ENCODE data around the gene MAP4K2.

Gene MAP4K2

DNA sequence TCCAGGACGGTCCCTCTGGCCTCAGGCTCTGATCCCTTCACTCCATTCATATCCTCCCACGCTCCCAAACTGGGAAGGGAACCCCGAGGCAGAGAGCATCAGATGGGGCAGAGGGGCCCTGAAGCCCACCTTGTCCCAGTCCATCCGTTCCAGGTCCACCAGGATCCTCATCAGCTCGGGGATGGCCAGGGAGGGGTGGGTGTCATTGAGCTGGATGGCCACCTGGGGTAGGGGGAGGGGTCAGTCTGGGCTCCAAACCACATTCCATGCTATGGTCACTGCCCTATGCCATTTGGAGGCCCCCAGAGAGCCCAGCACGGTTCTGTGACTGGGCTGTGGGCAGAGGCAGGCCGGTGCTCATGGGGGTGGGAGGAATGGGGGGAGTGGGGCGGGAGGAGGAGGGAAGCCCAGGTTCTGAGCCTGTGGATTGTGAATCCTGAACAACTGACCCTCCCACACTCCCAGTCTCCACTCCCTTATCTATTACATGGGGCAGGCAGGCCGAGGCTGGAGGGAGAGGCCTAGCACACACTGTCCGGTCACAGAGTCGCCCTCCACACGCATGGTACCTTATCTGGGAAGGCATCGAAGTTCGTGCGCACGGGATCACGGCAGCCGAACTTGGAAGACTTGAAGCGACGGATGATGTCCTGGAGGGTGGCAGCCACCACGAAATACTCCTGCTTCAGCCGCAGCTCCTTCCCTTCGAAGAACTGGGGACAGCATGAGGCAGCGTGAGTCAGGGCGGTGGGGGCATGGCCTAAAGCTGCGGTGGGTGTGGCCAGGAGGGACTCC, 48.7 kb downstream of the MAP4K2 start:
- Histone ChIP-seq H3K27me3 (ENCODE audit: insufficient read depth, low read depth, severe bottlenecking) (no peaks in the 10 kb centered on the region), H3K4me3 (ENCODE audit: low read depth, low read length) (no peak overlapping the region), H3K27ac (no peak overlapping the region), H3K9me3 (ENCODE audit: severe bottlenecking) (no peaks in the 10 kb centered on the region), H3K36me3 (no peaks in the 10 kb centered on the region)
- TF ChIP-seq, protein P1, sequence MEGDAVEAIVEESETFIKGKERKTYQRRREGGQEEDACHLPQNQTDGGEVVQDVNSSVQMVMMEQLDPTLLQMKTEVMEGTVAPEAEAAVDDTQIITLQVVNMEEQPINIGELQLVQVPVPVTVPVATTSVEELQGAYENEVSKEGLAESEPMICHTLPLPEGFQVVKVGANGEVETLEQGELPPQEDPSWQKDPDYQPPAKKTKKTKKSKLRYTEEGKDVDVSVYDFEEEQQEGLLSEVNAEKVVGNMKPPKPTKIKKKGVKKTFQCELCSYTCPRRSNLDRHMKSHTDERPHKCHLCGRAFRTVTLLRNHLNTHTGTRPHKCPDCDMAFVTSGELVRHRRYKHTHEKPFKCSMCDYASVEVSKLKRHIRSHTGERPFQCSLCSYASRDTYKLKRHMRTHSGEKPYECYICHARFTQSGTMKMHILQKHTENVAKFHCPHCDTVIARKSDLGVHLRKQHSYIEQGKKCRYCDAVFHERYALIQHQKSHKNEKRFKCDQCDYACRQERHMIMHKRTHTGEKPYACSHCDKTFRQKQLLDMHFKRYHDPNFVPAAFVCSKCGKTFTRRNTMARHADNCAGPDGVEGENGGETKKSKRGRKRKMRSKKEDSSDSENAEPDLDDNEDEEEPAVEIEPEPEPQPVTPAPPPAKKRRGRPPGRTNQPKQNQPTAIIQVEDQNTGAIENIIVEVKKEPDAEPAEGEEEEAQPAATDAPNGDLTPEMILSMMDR (IDR thresholded peaks at IDR 0.05; ENCODE audit: low read depth, low read length), result no peak
- no peak for DNase-seq

DNA sequence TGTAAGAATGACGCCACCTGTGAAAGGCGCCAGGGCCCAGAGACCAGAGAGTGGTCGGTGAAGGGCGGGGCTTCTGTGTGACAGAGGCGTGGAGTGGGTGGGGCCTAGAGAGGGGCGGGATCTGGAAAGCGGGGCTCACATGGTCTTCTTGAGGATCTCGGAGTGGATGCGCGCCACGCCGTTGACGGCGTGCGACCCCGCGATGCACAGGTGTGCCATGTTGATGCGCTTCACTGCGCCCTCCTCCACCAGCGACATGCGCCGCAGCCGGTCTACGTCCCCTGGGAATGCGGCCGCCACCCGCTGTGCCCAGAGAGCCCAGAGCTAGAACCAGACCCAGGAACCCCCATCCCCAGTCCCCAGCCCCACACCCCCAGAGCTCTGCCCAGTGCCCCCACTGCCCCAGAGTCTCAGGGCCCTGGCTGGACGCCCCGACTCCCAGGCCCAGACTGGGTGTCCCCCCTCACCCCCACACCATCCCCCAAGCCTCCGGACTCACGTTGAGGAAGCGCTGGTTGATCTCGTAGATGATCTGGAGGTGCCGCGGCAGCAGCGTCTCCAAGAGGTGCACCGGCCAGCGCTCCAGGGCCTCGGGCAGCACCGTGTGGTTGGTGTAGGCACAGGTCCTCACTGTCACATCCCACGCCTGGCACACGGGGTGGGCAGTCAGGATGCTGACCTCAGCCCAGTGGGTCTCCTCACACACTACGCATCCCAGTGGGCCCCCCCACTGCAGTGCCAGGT, 49.5 kb downstream of the MAP4K2 start:
- H3K9me3 ChIP-seq (ENCODE audit: severe bottlenecking), result no peaks in the 10 kb centered on the region
- DNase-seq, result no peak
- TF ChIP-seq, protein P1 (IDR thresholded peaks at IDR 0.05; ENCODE audit: low read depth, low read length), result no peak

DNA sequence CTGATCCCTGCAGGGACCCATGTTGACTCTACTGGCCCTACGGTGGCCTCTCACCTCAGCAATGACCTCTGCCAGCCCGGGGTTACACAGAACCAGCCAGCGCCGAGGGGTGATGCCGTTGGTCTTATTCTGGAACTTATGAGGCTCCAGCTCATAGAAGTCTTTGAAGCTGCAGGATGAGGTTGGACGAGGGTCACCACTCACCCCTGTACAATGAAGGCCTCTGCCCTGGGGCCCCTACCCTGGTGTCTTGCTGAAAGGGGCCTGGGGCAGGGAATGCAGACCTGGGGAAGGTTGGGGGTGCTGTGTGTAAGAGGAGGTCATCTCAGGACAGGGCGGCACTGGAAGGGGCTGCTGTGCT, 50.0 kb downstream of the MAP4K2 start:
- DNase-seq, result no peak
- no peaks in the 10 kb centered on the region for H3K36me3 ChIP-seq
- no peak overlapping the region for H3K4me3 ChIP-seq (ENCODE audit: low read depth, low read length)
- no peaks in the 10 kb centered on the region for H3K27me3 ChIP-seq (ENCODE audit: insufficient read depth, low read depth, severe bottlenecking)
- TF ChIP-seq, protein P1 (IDR thresholded peaks at IDR 0.05; ENCODE audit: low read depth, low read length), result no peak
- H3K27ac ChIP-seq, result no peak overlapping the region
- H3K9me3 ChIP-seq (ENCODE audit: severe bottlenecking), result no peaks in the 10 kb centered on the region

More for the DNA sequence above, 49.5 kb downstream of the MAP4K2 start:
- Histone ChIP-seq H3K4me3 (ENCODE audit: low read depth, low read length) (no peak overlapping the region), H3K36me3 (no peaks in the 10 kb centered on the region), H3K27ac (no peak overlapping the region), H3K27me3 (ENCODE audit: insufficient read depth, low read depth, severe bottlenecking) (no peaks in the 10 kb centered on the region)

DNA sequence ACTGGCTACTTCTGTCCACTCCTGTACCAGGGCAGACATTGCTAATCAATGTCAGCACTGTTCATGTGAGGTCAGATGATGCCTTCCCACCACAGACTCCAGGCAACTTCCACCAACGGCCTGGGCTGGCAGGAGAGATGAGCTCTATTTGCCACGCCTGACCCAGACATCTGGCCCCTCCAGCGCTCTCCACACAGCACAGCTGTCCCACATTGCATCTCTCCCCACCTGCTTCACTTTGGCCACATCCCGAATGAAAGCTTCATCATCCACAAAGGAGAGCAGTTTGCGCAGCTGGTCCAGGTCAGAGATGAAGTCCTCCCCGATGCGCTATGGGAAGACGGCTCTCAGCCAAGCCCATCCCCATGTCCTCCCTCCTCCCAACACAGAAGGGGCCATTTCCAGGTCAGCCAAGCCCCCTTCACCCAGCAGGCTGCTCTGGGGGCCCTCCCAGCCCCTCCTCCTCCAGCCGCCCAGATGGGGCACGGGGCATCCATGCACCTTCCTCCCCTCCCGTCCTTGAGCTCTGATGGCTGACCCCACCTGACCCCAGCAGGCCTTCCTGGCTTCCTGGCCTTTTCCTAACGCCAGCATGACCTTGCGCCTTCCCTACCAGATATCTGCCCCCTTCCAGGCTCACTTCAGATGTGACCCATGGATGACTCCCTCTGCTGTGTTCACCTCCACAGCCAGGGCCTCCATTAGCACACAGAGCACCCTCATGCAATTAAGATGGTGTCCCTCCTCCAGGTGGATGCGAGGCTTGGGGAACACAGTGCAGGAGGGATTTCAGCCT, 50.6 kb downstream of the MAP4K2 start:
- Histone ChIP-seq H3K4me3 (ENCODE audit: low read depth, low read length) (no peak overlapping the region), H3K27ac (no peak overlapping the region), H3K27me3 (ENCODE audit: insufficient read depth, low read depth, severe bottlenecking) (no peaks in the 10 kb centered on the region), H3K36me3 (no peaks in the 10 kb centered on the region), H3K9me3 (ENCODE audit: severe bottlenecking) (no peaks in the 10 kb centered on the region)
- no peak for DNase-seq
- TF ChIP-seq, protein P1 (IDR thresholded peaks at IDR 0.05; ENCODE audit: low read depth, low read length), result no peak

DNA sequence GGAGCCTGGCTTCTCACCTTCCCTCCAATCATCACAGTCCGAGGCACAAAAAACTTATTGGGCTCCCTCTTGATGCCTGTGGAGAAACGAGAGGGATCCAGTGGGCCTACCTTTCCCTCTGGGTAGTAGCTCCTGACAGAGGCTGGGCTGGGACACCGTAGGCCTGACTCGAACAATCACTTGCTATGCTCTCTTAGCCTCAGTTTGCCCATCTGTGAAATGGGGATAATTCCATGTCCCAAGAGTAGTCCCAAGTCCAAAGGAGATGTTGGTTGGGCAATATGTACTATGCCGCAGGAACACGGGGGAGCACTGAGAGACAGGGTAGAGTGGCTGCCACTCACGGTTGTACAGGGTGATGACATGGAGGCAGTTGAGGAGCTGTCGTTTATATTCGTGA, 51.4 kb downstream of the MAP4K2 start:
- TF ChIP-seq, protein P1 (IDR thresholded peaks at IDR 0.05; ENCODE audit: low read depth, low read length), result no peak
- no peak overlapping the region for H3K27ac ChIP-seq
- H3K27me3 ChIP-seq (ENCODE audit: insufficient read depth, low read depth, severe bottlenecking), result no peaks in the 10 kb centered on the region
- no peak overlapping the region for H3K4me3 ChIP-seq (ENCODE audit: low read depth, low read length)
- H3K9me3 ChIP-seq (ENCODE audit: severe bottlenecking), result no peaks in the 10 kb centered on the region
- no peaks in the 10 kb centered on the region for H3K36me3 ChIP-seq
- DNase-seq, result no peak

All from WERI-Rb-1 (cell line).